CD4-positive, alpha-beta T cell treated with Interleukin-21 for 1 hour (primary cell): ENCODE results near the gene PPP1R14B.

Experiments
- DNase-seq: peaks from one replicate; pipeline ENCODE4 v3.0.0-alpha.2; 2020

PPP1R14B gene

GRCh38 chr11:64229744-64230170 is 17.0 kb downstream of the PPP1R14B start:
- DNase-seq: no peak

GRCh38 chr11:64229090-64229743 is 17.5 kb downstream of the PPP1R14B start:
- DNase-seq: no peak

GRCh38 chr11:64227405-64227956 is 19.3 kb downstream of the PPP1R14B start:
- no peak for DNase-seq

GRCh38 chr11:64226507-64227051 is 20.2 kb downstream of the PPP1R14B start:
- DNase-seq: peak; percentile 75

- DNase-seq: peak; percentile 89
These were observed 20.9 kb downstream of the PPP1R14B start, which contains the start of the genes NUDT22 and TRPT1 for GRCh38 chr11:64225608-64226506. TSS of gene NUDT22 (plus strand) at chr11:64226274. CDS start at chr11:64226653, 379 bp downstream. TSS of gene TRPT1 (minus strand) at chr11:64226186. CDS start at chr11:64225860, 326 bp downstream.

- DNase-seq: no peak
These were observed 21.7 kb downstream of the PPP1R14B start for GRCh38 chr11:64224891-64225607.

- DNase-seq: no peak
These were observed 22.4 kb downstream of the PPP1R14B start for GRCh38 chr11:64224151-64224890.

GRCh38 chr11:64223001-64223651 is 23.6 kb downstream of the PPP1R14B start:
- no peak for DNase-seq

GRCh38 chr11:64222651-64223000 is 24.1 kb downstream of the PPP1R14B start:
- DNase-seq: no peak

- DNase-seq: no peak
These were observed 25.9 kb downstream of the PPP1R14B start for GRCh38 chr11:64220798-64221197.

GRCh38 chr11:64220271-64220670 is 26.5 kb downstream of the PPP1R14B start:
- no peak for DNase-seq

- no peak for DNase-seq
These were observed 27.0 kb downstream of the PPP1R14B start for GRCh38 chr11:64219755-64220154.

- no peak for DNase-seq
These were observed 27.4 kb downstream of the PPP1R14B start for GRCh38 chr11:64219354-64219684.

- DNase-seq: no peak
These were observed 28.0 kb downstream of the PPP1R14B start for GRCh38 chr11:64218628-64219353.

- no peak for DNase-seq
These were observed 29.9 kb downstream of the PPP1R14B start for GRCh38 chr11:64216879-64217278.

- no peak for DNase-seq
These were observed 35.4 kb downstream of the PPP1R14B start for GRCh38 chr11:64211181-64211872.

GRCh38 chr11:64210301-64211020 is 36.3 kb downstream of the PPP1R14B start:
- no peak for DNase-seq

- no peak for DNase-seq
These were observed 37.2 kb downstream of the PPP1R14B start for GRCh38 chr11:64209563-64209843.

- no peak for DNase-seq
These were observed 37.8 kb downstream of the PPP1R14B start for GRCh38 chr11:64208796-64209562.
